ENCODE data around the gene STT3B.

The STT3B gene

GRCh38 chr3:31521468-31521867 lies 11.3 kb upstream of the STT3B start:
- no peak for DNase-seq (ENCODE audit: low read depth in 2 of 2)

GRCh38 chr3:31522152-31522551 lies 10.6 kb upstream of the STT3B start:
- no peak for DNase-seq (ENCODE audit: low read depth in 2 of 2)

GRCh38 chr3:31523543-31523942 lies 9.2 kb upstream of the STT3B start:
- no peak for DNase-seq (ENCODE audit: low read depth in 2 of 2)

GRCh38 chr3:31525532-31525931 lies 7.2 kb upstream of the STT3B start:
- no peak for DNase-seq (ENCODE audit: low read depth in 2 of 2)

- DNase-seq (ENCODE audit: low read depth in 2 of 2) = no peak
Observed at GRCh38 chr3:31529421-31529820, 3.3 kb upstream of the STT3B start.

- DNase-seq (ENCODE audit: low read depth in 2 of 2) = no peak
Observed at GRCh38 chr3:31530039-31530959, 2.4 kb upstream of the STT3B start.

- DNase-seq (ENCODE audit: low read depth in 2 of 2) = no peak
Observed at GRCh38 chr3:31530960-31531335, 1.8 kb upstream of the STT3B start.

- DNase-seq (ENCODE audit: low read depth in 2 of 2) = no peak
Observed at GRCh38 chr3:31531452-31531991, 1.2 kb upstream of the STT3B start.

- peak; percentile 97 to 99 for DNase-seq (ENCODE audit: low read depth in 2 of 2)
Observed at GRCh38 chr3:31531992-31532586, 636 bp upstream of the STT3B start.

- peak; percentile 17 to 43 for DNase-seq (ENCODE audit: low read depth in 2 of 2)
Observed at GRCh38 chr3:31533169-31534064, 692 bp downstream of the STT3B start.

GRCh38 chr3:31534065-31534425 lies 1.3 kb downstream of the STT3B start:
- DNase-seq (ENCODE audit: low read depth in 2 of 2) = no peak

GRCh38 chr3:31536497-31536896 lies 3.8 kb downstream of the STT3B start:
- DNase-seq (ENCODE audit: low read depth in 2 of 2) = no peak

GRCh38 chr3:31538801-31539200 lies 6.1 kb downstream of the STT3B start:
- DNase-seq (ENCODE audit: low read depth in 2 of 2) = no peak

GRCh38 chr3:31539275-31539674 lies 6.5 kb downstream of the STT3B start:
- no peak for DNase-seq (ENCODE audit: low read depth in 2 of 2)

GRCh38 chr3:31541089-31541488 lies 8.4 kb downstream of the STT3B start:
- DNase-seq (ENCODE audit: low read depth in 2 of 2) = no peak

- DNase-seq (ENCODE audit: low read depth in 2 of 2) = no peak
Observed at GRCh38 chr3:31542246-31542645, 9.5 kb downstream of the STT3B start.

GRCh38 chr3:31543375-31543774 lies 10.7 kb downstream of the STT3B start:
- no peak for DNase-seq (ENCODE audit: low read depth in 2 of 2)

- no peak for DNase-seq (ENCODE audit: low read depth in 2 of 2)
Observed at GRCh38 chr3:31544634-31545033, 11.9 kb downstream of the STT3B start.

GRCh38 chr3:31546162-31546561 lies 13.4 kb downstream of the STT3B start:
- DNase-seq (ENCODE audit: low read depth in 2 of 2) = no peak

GRCh38 chr3:31546725-31547124 lies 14.0 kb downstream of the STT3B start:
- no peak for DNase-seq (ENCODE audit: low read depth in 2 of 2)

GRCh38 chr3:31550452-31551251 lies 17.9 kb downstream of the STT3B start:
- DNase-seq (ENCODE audit: low read depth in 2 of 2) = no peak

Measured in stimulated activated CD8-positive, alpha-beta memory T cell treated with anti-CD3 and anti-CD28 coated beads, Interleukin-7, amount 100 ng/mL, for 4 hours (primary cell).